HAP-1 (cell line): ENCODE measurements around the gene TMEM59L.
A peak's percentile ranks its signal among the peaks of the same experiment; 100 is the strongest.

ENCODE experiments used
- DNase-seq, 2 experiments: peaks; one replicate each; pipeline ENCODE4 v3.0.0-alpha.2; 2016 to 2020; ENCODE audit warnings: low spot score in 2 of 2
- H3K27me3 ChIP-seq: fragments of 250-450 bp; sonication (Bioruptor Pico); 2 replicates; pipeline ENCODE4 v1.5.1; 2020; ENCODE audit warnings: low read depth, mild to moderate bottlenecking, moderate library complexity
- H3K36me3 ChIP-seq: fragments of 250-450 bp; sonication (Bioruptor Pico); replicated peaks from 2 replicates; pipeline ENCODE4 v1.5.1; 2020; ENCODE audit warnings: mild to moderate bottlenecking
- H3K4me1 ChIP-seq: fragments of 250-450 bp; sonication (Bioruptor Pico); 2 replicates; pipeline ENCODE4 v1.5.1; 2020; ENCODE audit warnings: mild to moderate bottlenecking
- H3K4me3 ChIP-seq: fragments of 250-450 bp; sonication (Bioruptor Pico); 2 replicates; pipeline ENCODE4 v1.5.1; 2020; ENCODE audit warnings: mild to moderate bottlenecking, moderate library complexity
- H3K9me3 ChIP-seq: fragments of 250-450 bp; sonication (Bioruptor Pico); 2 replicates; pipeline ENCODE4 v1.5.1; 2020; ENCODE audit warnings: mild to moderate bottlenecking, moderate library complexity
- in situ Hi-C: fragments of 300-500 bp; cut with MboI; formaldehyde crosslinking; loops from 3 replicates; pipeline ENCODE4 v1.14.3; 2020; ENCODE audit warnings: low sequenced_read_pairs, inconsistent platforms, mixed read lengths

TMEM59L gene

DNA sequence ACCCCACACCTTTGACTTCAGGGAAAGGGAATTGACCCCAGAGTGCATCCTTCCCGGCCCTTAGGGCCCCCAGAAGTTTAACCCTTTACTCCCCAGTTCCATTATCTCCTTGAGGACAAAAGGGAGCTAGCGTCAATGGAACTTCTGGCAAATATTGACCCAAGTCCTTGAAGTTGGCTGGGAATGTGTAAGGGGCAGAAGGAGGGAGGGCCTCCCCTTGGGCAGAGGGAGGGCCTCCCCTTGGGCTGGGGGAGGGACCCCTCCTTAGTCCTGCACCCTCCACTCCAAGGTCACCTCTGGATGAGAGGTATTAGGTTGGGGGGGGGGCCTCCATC lies 3.0 kb upstream of the TMEM59L start:
- Histone ChIP-seq H3K4me3 (no peak overlapping the region), H3K9me3 (no peaks in the 10 kb centered on the region), H3K4me1 (peaks cover 8% of the 10 kb centered on the region), H3K36me3 (no peaks in the 10 kb centered on the region), H3K27me3 (peaks cover 65% of the 10 kb centered on the region)
- in situ Hi-C loops: no loop called here
- DNase-seq: no peak

DNA sequence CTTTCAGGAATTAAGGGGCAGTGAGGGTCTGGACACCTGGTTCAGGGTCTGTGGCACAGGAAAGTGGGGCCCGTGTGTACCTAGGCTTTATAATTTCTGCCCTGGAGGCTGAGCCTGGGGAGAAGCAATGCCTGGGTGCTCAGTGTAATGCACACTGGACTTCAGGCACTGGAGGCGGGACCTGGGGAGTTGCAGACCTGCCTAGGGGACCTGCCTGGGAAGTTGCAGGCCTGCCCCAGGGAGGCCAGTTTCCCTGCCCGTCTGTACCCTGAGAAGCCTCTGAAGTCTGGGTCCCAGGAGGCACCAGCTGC lies 2.5 kb upstream of the TMEM59L start:
- H3K27me3 ChIP-seq: peaks cover 60% of the 10 kb centered on the region
- DNase-seq: no peak
- no peaks in the 10 kb centered on the region for H3K36me3 ChIP-seq
- no peaks in the 10 kb centered on the region for H3K9me3 ChIP-seq
- in situ Hi-C loops: no loop called here
- H3K4me1 ChIP-seq: peaks cover 8% of the 10 kb centered on the region
- no peak overlapping the region for H3K4me3 ChIP-seq

DNA sequence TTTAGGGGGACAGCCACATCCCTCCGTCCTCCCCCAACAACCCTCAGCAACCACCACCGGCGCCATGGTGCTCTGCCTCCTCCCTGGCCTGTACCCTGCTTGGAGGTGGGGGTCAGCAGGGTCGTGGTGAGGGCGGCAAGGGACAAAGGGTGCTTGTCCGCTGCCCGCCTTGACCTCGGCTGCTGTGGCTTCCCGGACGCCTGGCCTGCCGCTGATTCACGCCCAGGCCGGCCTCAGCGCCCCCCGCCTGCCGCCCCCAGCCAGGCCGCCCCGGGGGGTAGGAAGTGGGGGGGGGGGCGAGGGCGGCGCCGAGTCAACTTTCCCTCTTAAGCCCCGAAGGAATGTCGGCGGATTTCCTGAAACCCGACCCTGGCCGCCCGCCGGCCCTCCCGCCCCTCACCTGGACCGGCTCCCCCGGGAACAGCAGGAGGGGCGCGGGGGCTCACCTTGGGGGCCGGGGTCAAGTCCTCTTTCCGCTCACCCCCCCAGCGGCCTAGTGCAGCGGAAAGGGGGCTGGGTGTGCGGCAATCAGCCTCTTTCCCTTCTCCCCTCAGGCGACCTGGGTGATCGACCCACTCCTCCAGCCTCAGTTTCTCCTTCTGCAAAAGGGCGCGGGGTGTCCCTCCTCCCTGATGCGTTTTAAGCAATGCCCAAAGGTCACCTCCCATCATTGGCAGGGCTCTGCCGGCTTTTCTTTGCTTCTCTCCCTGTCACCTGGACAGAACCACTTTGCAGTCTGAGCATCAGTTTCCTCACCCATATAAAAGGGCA lies 1.9 kb upstream of the TMEM59L start:
- no peaks in the 10 kb centered on the region for H3K9me3 ChIP-seq
- no peak overlapping the region for H3K4me3 ChIP-seq
- H3K27me3 ChIP-seq: peaks cover 55% of the 10 kb centered on the region
- DNase-seq: no peak
- in situ Hi-C loops: no loop called here
- H3K4me1 ChIP-seq: peaks cover 8% of the 10 kb centered on the region
- H3K36me3 ChIP-seq: no peaks in the 10 kb centered on the region

DNA sequence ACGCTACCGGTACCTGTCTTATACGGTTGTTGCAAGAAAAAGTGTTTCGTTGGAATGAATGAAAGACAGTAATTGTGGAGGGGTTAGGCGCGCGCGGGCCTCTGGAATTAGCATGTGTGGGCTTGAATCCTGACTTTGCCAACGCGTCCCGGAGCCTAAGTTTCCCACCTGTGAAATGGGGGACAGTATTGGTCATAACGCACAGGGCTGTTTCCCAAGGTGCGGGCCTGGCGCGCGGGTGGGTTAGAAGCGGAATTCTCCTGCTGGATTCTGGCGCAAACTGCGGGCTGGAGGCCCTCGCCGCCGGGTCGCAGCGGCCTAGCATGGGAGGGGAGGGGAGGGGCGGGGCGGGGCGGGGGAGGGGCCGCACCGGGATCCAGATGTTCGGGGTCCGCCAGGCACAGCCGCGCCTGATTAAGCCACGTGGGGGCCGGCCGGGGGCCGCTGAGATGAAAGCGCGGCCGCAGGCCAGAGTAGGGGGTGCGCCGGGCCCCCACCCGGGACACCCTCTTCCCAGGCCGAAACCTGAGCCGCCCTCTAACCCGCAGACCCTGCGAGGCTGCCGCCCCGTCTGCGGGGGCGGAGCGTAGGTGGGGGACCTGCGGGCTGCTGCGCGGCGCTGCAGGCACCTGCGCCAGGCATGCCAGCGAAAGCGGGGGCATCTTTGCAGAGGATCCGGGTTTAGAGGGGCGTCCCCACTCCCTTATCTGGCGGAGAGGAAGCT lies 1.2 kb upstream of the TMEM59L start:
- H3K27me3 ChIP-seq: peaks cover 50% of the 10 kb centered on the region
- peaks cover 8% of the 10 kb centered on the region for H3K4me1 ChIP-seq
- peak in 1 of 2 experiments; percentile 56 for DNase-seq
- no peaks in the 10 kb centered on the region for H3K9me3 ChIP-seq
- no peaks in the 10 kb centered on the region for H3K36me3 ChIP-seq
- in situ Hi-C loops: no loop called here
- H3K4me3 ChIP-seq: peak overlapping the region; percentile 36

DNA sequence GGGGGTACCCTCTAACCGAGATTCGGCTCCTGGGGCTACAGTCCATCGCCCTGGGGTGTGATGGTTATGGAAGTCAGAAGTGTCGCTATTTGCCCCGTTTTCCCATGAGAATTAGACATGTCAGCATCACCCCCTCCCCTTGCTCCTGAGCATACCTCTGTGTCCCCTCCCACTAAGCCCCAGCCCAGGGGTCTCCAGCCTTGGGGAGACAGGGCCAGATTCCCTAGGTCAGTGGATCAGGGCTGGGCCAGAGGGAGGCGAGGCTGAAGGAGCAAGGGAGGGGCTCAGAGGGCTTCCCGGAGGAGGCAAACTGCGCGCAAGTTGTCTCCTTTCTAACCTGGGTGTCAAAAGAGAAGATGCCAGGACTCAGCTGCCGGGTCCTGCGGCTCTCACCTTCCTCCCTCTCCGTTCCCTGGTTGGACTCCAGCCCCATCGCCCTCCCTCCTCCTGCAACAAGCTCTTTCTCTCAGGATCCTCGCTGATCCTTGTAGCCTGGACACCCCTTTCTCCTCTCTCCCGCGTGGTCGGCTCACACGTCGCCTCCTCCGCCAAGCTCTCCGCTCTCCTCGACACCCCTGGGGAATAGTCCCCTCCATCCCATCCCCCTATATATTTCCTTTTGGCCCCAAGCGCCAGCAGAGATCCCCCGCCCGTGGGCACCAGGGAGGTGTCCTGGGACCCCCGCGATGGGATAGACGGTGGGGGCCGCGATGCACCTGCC lies 459 bp upstream of the TMEM59L start:
- in situ Hi-C loops: no loop called here
- peak in 1 of 2 experiments; percentile 48 for DNase-seq
- H3K4me3 ChIP-seq: peak overlapping the region; percentile 36
- peaks cover 50% of the 10 kb centered on the region for H3K27me3 ChIP-seq
- H3K36me3 ChIP-seq: no peaks in the 10 kb centered on the region
- peaks cover 8% of the 10 kb centered on the region for H3K4me1 ChIP-seq
- H3K9me3 ChIP-seq: no peaks in the 10 kb centered on the region

DNA sequence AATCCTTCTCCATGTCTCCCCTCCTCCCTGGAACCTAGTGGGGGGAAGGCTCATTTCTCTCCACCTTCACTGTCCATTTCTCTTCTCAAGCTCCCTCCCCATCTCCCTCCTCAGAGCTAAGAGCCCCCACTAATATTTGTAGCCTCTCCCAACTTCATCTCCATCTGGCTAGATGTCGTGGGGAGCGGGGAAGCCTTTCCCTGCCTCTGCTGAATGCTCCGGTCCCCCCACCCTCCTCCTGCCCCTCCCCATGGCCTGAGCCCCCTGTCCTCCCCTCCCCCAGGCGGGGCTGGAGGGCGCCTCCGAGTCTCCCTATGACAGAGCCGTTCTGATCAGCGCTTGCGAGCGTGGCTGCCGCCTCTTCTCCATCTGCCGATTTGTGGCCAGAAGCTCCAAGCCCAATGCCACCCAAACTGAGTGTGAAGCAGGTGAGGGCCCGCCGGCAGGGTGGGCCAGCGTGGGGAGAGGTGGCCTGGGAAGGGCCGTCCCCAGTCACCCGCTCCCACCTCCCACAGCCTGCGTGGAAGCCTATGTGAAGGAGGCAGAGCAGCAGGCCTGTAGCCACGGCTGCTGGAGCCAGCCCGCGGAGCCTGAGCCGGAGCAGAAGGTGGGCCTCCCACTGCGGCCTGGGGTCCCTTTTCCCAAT lies 1.0 kb downstream of the TMEM59L start:
- H3K36me3 ChIP-seq: no peaks in the 10 kb centered on the region
- no peaks in the 10 kb centered on the region for H3K9me3 ChIP-seq
- in situ Hi-C loops: no loop called here
- peak overlapping the region; percentile 36 for H3K4me3 ChIP-seq
- no peak for DNase-seq
- peaks cover 8% of the 10 kb centered on the region for H3K4me1 ChIP-seq
- H3K27me3 ChIP-seq: peaks cover 35% of the 10 kb centered on the region

DNA sequence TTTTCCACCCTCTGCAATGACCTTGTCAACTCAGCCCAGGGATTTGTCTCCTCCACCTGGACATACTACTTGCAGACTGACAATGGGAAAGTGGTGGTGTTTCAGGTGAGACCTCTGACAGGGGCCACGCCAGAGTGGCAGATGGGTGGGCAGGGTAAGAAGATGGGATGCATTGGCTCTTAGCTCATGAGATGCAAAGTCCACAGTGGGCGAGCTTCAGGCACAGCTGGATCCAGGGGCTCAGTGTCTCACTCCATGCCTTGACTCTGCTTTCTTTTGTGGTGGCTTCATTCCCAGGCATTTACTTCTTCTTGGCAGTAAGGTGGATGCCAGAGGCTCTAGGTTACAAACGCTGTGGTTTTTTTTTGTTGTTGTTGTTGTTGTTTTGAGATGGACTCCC lies 3.4 kb downstream of the TMEM59L start:
- H3K27me3 ChIP-seq: peaks cover 11% of the 10 kb centered on the region
- DNase-seq: no peak
- H3K4me1 ChIP-seq: peaks cover 8% of the 10 kb centered on the region
- H3K4me3 ChIP-seq: no peak overlapping the region
- in situ Hi-C loops: no loop called here
- no peaks in the 10 kb centered on the region for H3K9me3 ChIP-seq
- no peaks in the 10 kb centered on the region for H3K36me3 ChIP-seq

DNA sequence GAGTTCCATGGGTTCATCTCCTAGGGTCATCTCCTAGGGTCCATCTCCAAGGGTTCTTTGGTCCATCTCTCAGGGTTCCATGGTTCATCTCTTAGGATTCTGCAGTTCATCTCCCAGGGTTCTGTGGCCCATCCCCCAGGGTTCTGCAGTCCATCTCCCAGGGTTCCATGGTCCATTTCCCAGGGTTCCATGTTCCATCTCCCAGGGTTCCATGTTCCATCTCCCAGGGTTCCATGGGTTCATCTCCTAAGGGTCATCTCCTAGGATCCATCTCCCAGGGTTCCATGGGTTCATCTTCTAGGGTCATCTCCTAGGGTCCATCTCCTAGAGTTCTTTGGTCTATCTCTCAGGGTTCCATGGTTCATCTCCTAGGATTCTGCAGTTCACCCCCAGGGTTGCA lies 4.9 kb downstream of the TMEM59L start:
- in situ Hi-C loops: no loop called here
- no peak overlapping the region for H3K4me3 ChIP-seq
- peaks cover under 1% of the 10 kb centered on the region for H3K27me3 ChIP-seq
- H3K4me1 ChIP-seq: no peaks in the 10 kb centered on the region; the same call in 1 of the 2 replicates
- no peaks in the 10 kb centered on the region for H3K36me3 ChIP-seq
- no peaks in the 10 kb centered on the region for H3K9me3 ChIP-seq
- DNase-seq: no peak

DNA sequence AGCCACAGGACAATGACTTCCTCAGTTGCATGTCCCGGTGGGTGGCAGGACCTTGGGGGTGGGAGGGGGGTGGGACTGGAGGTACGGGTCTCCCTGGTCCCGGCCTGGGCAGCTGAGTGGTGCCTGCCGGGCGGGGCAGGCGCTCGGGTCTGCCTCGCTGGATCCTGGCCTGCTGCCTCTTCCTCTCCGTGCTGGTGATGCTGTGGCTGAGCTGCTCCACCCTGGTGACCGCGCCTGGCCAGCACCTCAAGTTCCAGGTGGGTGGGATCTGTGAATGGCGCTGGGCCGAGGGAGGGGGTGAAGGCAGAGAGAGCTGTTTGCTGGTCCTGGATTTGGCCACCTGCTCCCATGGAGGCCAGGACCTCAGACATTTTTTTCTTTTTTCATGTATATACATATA lies 5.6 kb downstream of the TMEM59L start:
- no peaks in the 10 kb centered on the region for H3K36me3 ChIP-seq
- in situ Hi-C loops: no loop called here

DNA sequence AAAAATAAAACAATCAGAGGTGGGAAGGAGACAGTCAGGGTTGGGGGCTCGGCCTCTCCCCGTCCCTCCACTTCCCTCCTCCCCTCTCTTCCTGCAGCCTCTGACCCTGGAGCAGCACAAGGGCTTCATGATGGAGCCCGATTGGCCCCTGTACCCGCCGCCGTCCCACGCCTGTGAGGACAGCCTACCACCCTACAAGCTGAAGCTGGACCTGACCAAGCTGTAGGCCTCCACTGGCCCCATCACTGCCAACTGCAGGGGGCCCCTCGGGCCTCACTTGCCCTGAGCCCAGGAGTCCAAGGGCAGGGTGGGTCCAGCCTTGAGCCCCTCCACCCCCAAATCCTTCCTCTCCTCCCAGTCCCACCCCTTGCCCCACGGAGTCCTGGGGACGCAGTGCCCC lies 7.6 kb downstream of the TMEM59L start:
- no peaks in the 10 kb centered on the region for H3K9me3 ChIP-seq
- no peaks in the 10 kb centered on the region for H3K27me3 ChIP-seq
- no peaks in the 10 kb centered on the region for H3K4me1 ChIP-seq
- no peak overlapping the region for H3K4me3 ChIP-seq
- in situ Hi-C loops: no loop called here
- DNase-seq: no peak
- H3K36me3 ChIP-seq: no peaks in the 10 kb centered on the region

More for the DNA sequence above, 5.6 kb downstream of the TMEM59L start:
- Histone ChIP-seq H3K9me3 (no peaks in the 10 kb centered on the region), H3K4me3 (no peak overlapping the region), H3K27me3 (no peaks in the 10 kb centered on the region), H3K4me1 (no peaks in the 10 kb centered on the region; the same call in 1 of the 2 replicates)
- no peak for DNase-seq

DNA sequence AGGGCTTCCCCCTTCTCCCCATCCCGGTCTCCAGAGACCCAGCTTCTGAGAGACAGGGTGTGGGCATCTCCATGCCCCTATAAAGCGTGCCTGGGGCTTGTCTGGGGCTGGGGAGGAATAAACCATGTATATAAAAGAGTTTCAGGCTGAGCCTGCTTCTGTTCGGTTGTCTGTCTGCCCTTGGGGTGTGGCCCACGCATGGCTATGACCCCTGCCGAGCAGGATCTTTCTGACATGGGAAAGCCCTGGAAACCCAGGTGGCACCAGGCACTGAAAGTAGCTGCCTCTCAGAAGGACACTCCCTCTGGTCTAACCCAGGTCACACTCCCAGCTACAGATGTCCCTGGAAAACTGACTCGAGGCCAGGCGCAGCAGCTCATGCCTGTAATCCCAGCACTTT lies 8.2 kb downstream of the TMEM59L start:
- Histone ChIP-seq H3K4me1 (no peaks in the 10 kb centered on the region), H3K27me3 (no peaks in the 10 kb centered on the region), H3K9me3 (no peaks in the 10 kb centered on the region), H3K36me3 (no peaks in the 10 kb centered on the region), H3K4me3 (no peak overlapping the region)
- DNase-seq: no peak
- in situ Hi-C loops: no loop called here

DNA sequence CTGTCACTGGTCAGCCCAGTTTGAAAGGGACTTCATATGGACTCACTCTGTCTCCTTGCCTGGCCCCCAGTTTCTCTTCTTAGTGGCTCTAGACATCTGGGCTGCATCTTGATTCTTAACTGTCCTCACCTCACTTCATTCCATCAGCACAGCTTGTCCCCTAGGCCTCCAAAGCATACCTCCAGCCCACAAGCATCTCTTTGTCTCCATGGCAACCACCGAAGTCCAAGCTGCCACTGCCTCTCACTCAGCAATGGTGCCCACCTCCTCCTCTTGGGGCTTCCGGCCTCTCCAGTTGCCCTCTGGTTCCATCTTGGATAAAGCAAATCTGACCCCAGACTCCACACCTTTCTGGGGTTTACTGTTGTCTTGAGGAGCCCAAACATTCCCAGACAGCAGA lies 14.2 kb downstream of the TMEM59L start:
- in situ Hi-C loops: no loop called here

DNA sequence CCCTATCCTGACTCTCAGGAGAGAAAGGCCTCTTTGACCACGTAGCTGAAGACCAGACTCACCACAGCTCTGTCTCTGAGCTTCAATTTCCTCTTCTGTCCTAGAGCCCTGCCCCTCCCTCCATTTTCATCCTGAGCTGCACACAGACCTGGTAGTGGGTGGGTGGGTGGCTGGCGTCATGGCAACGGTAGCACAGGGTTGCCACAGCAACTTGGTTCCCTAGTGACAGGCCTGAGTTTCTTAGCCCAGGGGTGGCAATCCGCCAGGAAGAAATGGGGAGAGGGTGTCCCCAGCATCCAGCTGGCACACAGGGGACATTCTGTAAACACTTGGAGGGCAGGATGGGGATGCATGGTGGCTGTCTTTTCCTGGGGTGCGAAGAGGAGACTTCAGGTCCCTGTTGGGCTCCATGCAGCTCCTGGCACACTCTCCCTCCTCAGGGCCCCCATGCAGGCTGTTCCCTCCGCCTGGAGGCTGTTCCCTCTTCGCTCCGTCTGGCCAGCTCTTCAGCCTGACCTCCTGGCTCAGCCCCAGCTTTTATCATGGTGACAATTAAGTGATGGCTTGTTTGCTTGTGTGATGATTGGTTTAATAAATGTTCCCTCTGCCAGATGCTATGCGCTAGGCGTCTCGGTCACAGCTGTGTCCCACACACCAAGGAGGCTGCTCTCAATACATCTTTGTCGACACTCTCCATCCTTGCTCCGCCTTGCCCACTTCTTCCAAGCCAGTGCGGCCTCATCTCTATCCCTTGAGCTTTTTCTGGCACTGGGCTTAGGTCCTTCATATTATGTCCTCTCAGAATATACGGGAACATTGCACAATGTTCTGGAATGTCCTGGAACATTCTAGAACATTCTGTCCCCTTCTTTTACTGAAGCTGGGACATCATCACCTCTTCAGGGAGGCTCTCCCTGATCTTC lies 16.8 kb downstream of the TMEM59L start:
- Histone ChIP-seq H3K27me3 (no peaks in the 10 kb centered on the region), H3K9me3 (no peaks in the 10 kb centered on the region), H3K36me3 (no peaks in the 10 kb centered on the region), H3K4me1 (no peaks in the 10 kb centered on the region), H3K4me3 (no peak overlapping the region)
- no peak for DNase-seq
- in situ Hi-C loops: no loop called here

More for the DNA sequence above, 14.2 kb downstream of the TMEM59L start:
- Histone ChIP-seq H3K36me3 (no peaks in the 10 kb centered on the region), H3K4me1 (no peaks in the 10 kb centered on the region), H3K27me3 (no peaks in the 10 kb centered on the region), H3K4me3 (no peak overlapping the region), H3K9me3 (no peaks in the 10 kb centered on the region)
- DNase-seq: no peak
